ENCODE measurements around the gene STAMBPL1.
"Not testable (repeated sequence)": the region's sequence is repeated elsewhere in the genome, so short reads cannot be mapped to it uniquely, and the experiment has no call there.

The STAMBPL1 gene

GRCh38 chr10:88853155-88853881, 26.7 kb upstream of the STAMBPL1 start:
- in situ Hi-C loops (cut with MboI; ENCODE audit: low pct_unique_long_range_greater_than_20kb, low sequenced_read_pairs) = no loop called here
- DNase-seq = peak; percentile 75

GRCh38 chr10:88854684-88855083, 25.4 kb upstream of the STAMBPL1 start:
- no peak for DNase-seq
- in situ Hi-C loops (cut with MboI; ENCODE audit: low pct_unique_long_range_greater_than_20kb, low sequenced_read_pairs) = no loop called here

- DNase-seq = no peak
- in situ Hi-C loops (cut with MboI; ENCODE audit: low pct_unique_long_range_greater_than_20kb, low sequenced_read_pairs) = no loop called here
Observed at GRCh38 chr10:88857831-88858230, 22.2 kb upstream of the STAMBPL1 start.

GRCh38 chr10:88858491-88858890, 21.6 kb upstream of the STAMBPL1 start:
- in situ Hi-C loops (cut with MboI; ENCODE audit: low pct_unique_long_range_greater_than_20kb, low sequenced_read_pairs) = no loop called here
- DNase-seq = no peak

GRCh38 chr10:88861036-88861435, 19.0 kb upstream of the STAMBPL1 start:
- in situ Hi-C loops (cut with MboI; ENCODE audit: low pct_unique_long_range_greater_than_20kb, low sequenced_read_pairs) = no loop called here
- peak; percentile 37 for DNase-seq

- in situ Hi-C loops (cut with MboI; ENCODE audit: low pct_unique_long_range_greater_than_20kb, low sequenced_read_pairs) = no loop called here
Observed at GRCh38 chr10:88865281-88865876, 14.7 kb upstream of the STAMBPL1 start.

GRCh38 chr10:88866454-88866853, 13.6 kb upstream of the STAMBPL1 start:
- in situ Hi-C loops (cut with MboI; ENCODE audit: low pct_unique_long_range_greater_than_20kb, low sequenced_read_pairs) = no loop called here
- DNase-seq = no peak

More at GRCh38 chr10:88865281-88865876, 14.7 kb upstream of the STAMBPL1 start:
- DNase-seq = peak; percentile 54

- DNase-seq = no peak
- in situ Hi-C loops (cut with MboI; ENCODE audit: low pct_unique_long_range_greater_than_20kb, low sequenced_read_pairs) = no loop called here
Observed at GRCh38 chr10:88870089-88870488, 10.0 kb upstream of the STAMBPL1 start.

- no peak for DNase-seq
- in situ Hi-C loops (cut with MboI; ENCODE audit: low pct_unique_long_range_greater_than_20kb, low sequenced_read_pairs) = no loop called here
Observed at GRCh38 chr10:88873757-88874156, 6.3 kb upstream of the STAMBPL1 start.

- DNase-seq = no peak
- in situ Hi-C loops (cut with MboI; ENCODE audit: low pct_unique_long_range_greater_than_20kb, low sequenced_read_pairs) = no loop called here
Observed at GRCh38 chr10:88874281-88874680, 5.8 kb upstream of the STAMBPL1 start.

- DNase-seq = no peak
- in situ Hi-C loops (cut with MboI; ENCODE audit: low pct_unique_long_range_greater_than_20kb, low sequenced_read_pairs) = no loop called here
Observed at GRCh38 chr10:88875081-88875480, 5.0 kb upstream of the STAMBPL1 start.

- in situ Hi-C loops (cut with MboI; ENCODE audit: low pct_unique_long_range_greater_than_20kb, low sequenced_read_pairs) = no loop called here
- DNase-seq = no peak
Observed at GRCh38 chr10:88877298-88877697, 2.7 kb upstream of the STAMBPL1 start.

GRCh38 chr10:88880282-88881076, 434 bp downstream of the STAMBPL1 start:
- in situ Hi-C loops (cut with MboI; ENCODE audit: low pct_unique_long_range_greater_than_20kb, low sequenced_read_pairs) = no loop called here
- DNase-seq = peak; percentile 83

GRCh38 chr10:88881320-88881719, 1.3 kb downstream of the STAMBPL1 start:
- in situ Hi-C loops (cut with MboI; ENCODE audit: low pct_unique_long_range_greater_than_20kb, low sequenced_read_pairs) = no loop called here
- DNase-seq = no peak

- DNase-seq = no peak
- in situ Hi-C loops (cut with MboI; ENCODE audit: low pct_unique_long_range_greater_than_20kb, low sequenced_read_pairs) = no loop called here
Observed at GRCh38 chr10:88881922-88882645, 2.0 kb downstream of the STAMBPL1 start.

- DNase-seq; in situ Hi-C loops (cut with MboI; ENCODE audit: low pct_unique_long_range_greater_than_20kb, low sequenced_read_pairs): not testable (repeated sequence)
Observed at GRCh38 chr10:88882646-88883447, 2.8 kb downstream of the STAMBPL1 start.

GRCh38 chr10:88883448-88883809, 3.4 kb downstream of the STAMBPL1 start:
- in situ Hi-C loops (cut with MboI; ENCODE audit: low pct_unique_long_range_greater_than_20kb, low sequenced_read_pairs) = no loop called here
- DNase-seq = no peak

GRCh38 chr10:88886557-88886956, 6.5 kb downstream of the STAMBPL1 start:
- in situ Hi-C loops (cut with MboI; ENCODE audit: low pct_unique_long_range_greater_than_20kb, low sequenced_read_pairs) = no loop called here
- DNase-seq = no peak
